Activated CD4-positive, alpha-beta T cell treated with anti-CD3 and anti-CD28 coated beads, Interleukin-10, Interleukin-2, amounts not matched to agents 100 ng/mL and 50 ng/mL, durations not matched to agents 16 hours and 8 hours (primary cell): ENCODE data around the gene TMPRSS13.
A peak's percentile ranks its signal among the peaks of the same experiment; 100 is the strongest.
"Not testable (repeated sequence)": the region's sequence is repeated elsewhere in the genome, so short reads cannot be mapped to it uniquely, and the experiment has no call there.

ENCODE experiments used
- DNase-seq: peaks from one replicate; pipeline ENCODE4 v3.0.0-alpha.2; 2020

Gene TMPRSS13

GRCh38 chr11:117929142-117929915 is at the start of gene TMPRSS13:
TSS of gene TMPRSS13 (minus strand) at chr11:117929402. CDS start at chr11:117929307, 95 bp downstream.
- no peak for DNase-seq

DNA sequence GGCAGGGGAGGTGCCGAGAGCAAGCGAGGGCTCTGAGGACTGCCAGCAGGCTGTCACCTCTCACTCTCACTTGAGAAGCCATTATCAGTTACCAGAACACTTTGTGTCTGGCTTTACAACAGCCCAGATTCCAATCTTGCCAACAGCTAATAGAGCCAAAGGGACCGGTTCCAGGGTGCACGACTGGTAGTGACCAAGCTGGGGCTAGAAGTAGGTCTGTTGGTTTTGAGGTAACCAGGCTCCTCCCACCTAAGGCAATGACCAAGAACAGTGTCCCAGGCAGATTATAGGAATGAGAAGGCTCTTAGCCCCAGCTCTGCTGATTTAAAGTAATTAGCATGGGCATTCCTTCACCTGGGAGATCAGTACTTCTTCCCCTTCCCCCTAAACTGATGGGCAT is 49.8 kb upstream of the TMPRSS13 start:
- no peak for DNase-seq

DNA sequence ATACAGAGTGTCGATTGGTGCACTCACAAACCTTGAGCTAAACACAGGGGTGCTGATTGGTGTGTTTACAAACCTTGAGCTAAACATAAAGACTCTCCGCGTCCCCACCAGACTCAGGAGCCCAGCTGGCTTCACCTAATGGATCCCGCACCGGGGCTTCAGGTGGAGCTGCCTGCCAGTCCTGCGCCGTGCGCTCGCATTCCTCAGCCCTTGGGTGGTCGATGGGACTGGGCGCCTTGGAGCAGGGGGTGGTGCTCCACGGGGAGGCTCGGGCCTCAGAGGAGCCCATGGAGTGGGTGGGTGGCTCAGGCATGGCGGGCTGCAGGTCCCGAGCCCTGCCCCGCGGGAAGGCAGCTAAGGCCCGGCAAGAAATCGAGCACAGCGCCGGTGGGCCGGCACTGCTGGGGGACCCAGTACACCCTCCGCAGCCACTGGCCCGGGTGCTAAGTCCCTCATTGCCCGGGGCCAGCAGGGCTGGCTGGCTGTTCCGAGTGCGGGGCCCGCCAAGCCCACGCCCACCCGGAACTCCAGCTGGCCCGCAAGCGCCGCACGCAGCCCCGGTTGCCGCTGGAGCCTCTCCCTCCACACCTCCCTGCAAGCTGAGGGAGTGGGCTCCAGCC is 49.2 kb upstream of the TMPRSS13 start:
- not testable (repeated sequence) for DNase-seq

DNA sequence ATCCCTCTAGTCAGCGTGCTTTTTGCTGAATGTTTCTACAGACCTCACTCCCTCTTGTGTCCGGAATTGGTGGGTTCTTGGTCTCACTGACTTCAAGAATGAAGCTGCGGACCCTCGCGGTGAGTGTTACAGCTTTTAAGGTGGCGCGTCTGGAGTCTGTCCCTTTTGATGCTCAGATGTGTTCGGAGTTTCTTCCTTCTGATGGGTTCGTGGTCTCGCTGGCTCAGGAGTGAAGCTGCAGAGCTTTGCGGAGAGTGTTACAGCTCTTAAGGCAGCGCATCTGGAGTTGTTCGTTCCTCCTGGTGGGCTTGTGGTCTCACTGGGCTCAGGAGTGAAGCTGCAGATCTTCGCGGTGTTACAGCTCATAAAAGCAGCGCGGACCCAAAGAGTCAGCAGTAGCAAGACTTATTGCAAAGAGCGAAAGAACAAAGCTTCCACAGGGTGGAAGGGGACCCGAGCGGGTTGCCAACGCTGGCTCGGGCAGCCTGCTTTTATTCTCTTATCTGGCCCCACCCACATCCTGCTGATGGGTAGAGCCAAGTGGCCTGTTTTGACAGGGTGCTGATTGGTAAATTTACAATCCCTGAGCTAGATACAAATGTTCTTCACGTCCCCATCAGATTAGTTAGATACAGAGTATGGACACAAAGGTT is 48.5 kb upstream of the TMPRSS13 start:
- not testable (repeated sequence) for DNase-seq

DNA sequence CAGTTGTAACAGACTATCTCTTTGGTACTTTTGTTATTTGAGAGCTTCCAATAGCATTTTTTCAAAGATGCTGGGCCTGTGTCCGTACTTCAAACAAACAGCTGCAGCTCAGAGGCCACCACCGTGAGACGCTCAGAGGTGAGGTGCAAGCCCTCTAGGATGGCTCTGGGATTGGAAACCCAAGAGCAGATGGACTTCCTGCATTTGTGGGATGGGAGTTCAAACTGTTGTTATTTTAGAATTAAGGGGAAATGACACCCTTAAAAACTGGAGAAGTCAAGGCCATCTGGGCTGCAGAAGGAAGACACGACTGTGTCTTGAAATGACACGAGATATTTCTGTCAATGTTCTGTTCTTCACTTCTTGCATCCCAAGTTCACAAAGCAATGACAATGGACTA is 47.8 kb upstream of the TMPRSS13 start:
- no peak for DNase-seq

DNA sequence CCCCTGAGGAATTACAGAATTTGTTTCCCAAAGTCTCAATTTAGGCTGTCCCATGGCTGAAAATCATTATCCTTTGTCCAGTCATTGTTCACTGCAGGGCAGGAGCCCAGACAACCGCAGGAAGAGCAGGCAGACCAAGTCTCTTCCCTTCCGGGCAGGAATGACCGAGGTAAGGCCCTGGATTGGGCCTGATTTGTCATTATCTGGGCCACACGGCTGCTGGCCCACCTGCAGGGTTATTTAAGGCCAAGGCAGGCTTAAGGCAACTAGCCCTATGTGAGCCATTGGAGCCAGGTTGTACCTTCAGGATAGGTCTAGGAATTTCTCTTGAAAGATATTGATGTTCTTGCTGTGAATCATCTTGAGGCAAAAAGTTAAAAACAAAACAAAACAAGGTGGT is 47.2 kb upstream of the TMPRSS13 start:
- no peak for DNase-seq

GRCh38 chr11:117973503-117973860 is 44.3 kb upstream of the TMPRSS13 start:
- no peak for DNase-seq

DNA sequence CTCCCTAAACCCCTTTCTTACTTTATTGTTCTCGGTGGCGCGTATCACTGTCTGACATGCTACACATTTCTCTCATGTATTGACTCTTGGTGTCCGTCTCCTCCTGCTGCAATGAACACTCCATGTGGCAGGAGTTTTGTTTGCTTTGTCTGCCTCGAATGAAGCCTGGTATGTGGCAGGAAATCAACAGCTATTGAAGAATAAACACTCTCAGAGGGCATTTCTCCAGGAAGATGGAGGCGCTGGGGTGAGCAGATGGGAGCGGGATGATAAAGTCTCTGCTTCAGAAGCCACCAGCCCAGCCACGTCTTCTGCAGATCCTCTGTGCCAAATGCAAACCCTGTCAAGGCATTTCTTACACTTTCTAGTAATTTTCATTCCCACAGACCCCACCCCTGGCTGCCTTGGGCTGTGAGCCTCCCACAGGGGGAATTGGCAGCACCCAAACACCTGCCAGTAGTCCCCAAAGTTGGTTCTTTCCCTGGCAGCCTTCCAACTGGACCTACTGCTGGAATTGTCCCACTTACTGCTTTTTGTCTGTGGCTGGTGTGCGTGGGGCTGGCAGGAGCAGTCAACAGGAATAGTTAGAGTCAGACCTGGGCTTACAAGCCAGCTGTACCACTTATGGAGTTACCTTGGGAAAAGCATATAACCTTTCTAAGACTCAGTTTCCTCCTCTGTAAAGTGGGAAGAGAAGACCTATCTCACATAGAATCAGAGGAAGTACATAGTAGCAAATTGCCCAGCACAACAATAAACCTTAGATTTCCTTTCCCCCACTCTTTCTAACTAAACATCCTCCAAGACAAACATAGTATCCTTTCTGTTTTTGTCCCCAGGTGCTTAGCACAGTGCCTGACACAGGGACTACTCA is 43.7 kb upstream of the TMPRSS13 start:
- no peak for DNase-seq

GRCh38 chr11:117972044-117972443 is 42.8 kb upstream of the TMPRSS13 start:
- no peak for DNase-seq

DNA sequence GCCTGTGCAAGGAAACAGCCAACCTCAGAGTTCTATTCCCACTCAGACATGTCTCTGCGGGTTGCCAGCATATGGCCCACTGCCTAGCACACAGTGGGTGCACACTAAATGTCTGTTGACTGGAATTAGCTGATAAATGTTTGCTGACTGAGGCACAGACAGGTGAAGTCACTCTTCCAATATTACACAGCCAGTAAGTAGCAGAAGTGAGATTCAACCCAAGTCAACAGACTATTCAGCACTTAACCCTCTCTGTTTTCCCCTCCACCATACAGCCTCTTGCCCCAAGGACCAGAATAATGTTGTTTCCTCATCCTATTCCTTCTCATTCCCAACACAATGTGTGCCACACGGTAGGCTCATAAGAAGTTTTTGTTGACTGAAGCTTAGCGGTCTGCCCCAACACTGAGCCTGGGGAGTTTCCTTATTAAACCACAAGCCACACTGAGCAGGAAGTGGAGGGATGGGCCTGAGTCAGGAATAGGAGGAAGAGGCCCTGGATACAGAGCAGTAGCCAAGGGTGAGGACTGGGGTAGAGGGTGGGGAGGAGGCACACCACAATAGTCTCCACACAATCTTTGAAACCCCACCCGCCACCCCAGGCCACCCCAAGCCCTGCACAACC is 41.3 kb upstream of the TMPRSS13 start:
- peak; percentile 73 for DNase-seq

DNA sequence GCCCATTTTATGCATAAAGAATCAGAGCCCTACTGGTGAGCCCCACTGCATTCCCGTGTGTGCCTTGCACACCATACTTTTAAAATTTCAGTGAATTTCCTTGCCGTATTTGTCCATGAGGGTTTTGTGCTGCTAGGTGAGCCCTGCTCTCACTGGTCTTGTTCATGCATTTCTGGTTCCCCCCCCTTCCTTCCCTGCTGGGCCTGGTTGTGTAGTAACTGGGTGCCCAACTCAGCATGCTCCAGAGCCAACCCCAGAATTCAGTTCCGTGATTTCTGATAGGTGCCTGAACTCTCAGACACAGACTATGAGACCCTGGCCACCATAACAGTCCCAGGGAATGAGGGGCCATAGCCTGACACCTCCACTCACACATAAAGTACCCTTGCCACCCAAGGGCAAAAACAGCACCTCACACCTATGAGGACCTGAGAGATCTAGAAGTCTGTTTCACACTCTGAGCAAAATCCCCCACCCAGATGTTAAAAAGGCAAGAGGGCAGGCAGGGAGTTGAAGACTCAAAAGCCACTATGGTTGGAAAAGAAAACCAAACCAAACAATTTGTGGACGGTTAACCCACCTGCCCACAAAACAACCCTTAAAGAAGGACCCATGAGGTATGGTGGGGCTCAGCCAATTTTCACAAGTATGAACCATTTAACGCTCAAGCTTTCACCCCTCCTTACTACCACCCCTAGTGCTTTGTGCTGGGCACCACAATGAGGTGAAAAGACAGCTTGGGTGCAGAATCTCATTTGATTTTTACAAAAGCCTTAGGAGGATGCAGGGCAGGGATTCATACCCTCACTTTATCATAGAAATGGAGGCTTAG is 40.2 kb upstream of the TMPRSS13 start:
- no peak for DNase-seq

GRCh38 chr11:117966908-117967307 is 37.7 kb upstream of the TMPRSS13 start:
- DNase-seq: no peak

DNA sequence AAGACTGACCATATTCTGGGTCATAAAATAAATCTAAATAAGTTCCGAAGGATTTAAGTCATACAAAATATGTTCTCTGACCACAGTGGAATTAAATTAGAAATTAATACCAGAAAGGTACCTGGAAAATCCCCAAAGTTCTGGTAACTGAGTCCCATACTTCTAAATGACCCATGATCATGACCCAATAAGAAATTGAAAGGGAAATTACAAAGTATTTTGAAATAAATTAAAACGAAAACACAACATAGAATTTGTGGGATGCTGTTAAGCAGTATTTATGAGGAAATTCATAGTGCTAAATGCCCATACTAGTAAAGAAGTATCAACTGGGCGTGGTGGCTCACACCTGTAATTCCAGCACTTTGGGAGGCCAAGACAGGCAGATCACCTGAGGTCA is 33.6 kb upstream of the TMPRSS13 start:
- DNase-seq: no peak

GRCh38 chr11:117961896-117962295 is 32.7 kb upstream of the TMPRSS13 start:
- no peak for DNase-seq

DNA sequence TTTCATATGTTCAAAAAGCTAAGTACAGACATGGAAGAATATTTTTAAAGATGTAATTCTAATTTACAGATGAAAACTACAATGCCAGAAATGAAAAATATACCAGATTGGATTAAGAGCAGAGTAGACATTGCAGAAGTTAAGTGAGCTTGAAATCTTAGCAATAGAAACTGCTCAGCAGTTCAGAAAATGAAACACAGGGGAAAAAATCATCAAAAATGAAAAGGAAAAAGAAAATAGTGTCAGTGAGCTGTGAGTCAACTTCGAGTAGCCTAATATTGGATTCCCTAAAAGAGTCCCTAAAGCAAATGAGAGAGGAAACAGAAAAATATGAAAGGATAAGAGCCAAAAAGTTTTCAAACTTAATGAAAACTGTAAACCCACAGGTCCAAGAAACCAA is 31.2 kb upstream of the TMPRSS13 start:
- DNase-seq: no peak

GRCh38 chr11:117959438-117960149 is 30.4 kb upstream of the TMPRSS13 start:
- DNase-seq: no peak

DNA sequence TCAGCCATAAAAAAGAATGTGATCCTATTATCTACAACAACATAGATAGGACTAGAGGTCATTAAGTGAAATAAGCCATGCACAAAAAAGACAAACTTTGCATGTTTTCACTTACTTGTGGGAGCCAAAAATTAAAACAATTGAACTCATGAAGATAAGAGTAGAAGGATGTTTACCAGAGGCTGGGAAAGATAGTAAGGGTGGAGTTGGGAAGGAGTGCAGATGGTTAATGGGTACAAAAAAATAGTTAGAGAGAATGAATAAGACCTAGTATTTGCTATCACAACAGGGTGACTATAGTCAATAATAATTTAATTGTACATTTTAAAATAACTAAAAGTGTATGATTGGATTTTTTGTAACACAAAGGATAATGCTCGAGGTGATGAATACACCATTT is 29.7 kb upstream of the TMPRSS13 start:
- no peak for DNase-seq

DNA sequence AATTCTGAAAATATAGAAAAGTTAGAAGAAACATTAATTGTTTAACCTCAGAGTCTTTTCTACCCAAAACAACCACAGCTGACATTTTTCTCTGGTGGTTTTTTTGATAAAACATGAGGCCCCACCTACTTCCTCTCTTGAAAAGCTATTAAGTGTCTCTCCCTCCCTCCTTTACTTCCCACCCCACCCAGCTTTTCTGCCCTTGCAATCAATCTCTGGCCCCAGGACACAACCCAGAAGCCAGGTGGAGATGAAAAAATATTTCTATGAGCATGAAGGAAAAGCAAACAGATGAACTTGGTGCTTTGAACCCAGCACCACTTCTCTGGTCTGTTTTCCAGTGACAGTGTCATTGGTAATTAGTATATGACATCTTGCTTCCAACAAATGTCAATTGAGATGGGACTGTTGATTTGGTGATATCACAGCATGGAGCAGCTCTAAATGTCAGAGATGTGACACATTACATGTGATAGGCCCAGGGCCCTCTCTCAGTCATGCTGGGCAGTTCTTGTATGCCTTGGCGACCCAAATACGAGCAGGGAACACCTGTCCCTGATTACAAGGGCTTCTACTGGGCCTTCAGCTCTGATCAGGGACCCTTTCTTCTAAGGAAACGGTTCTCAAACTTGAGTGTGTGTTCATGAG is 23.9 kb upstream of the TMPRSS13 start:
- DNase-seq: no peak

- DNase-seq: peak; percentile 41
Measured at GRCh38 chr11:117950993-117951961, 22.1 kb upstream of the TMPRSS13 start.
